Measurements from ENCODE around the gene SPCS3.

SPCS3 gene

GRCh38 chr4:176303938-176304337 is 15.8 kb upstream of the SPCS3 start:
- Histone ChIP-seq H3K27ac (ENCODE audit: low read length) (no peak overlapping the region), H3K79me2 (ENCODE audit: insufficient read depth, low read length) (no peaks in the 10 kb centered on the region), H3K4me1 (ENCODE audit: insufficient read depth, low read length) (no peaks in the 10 kb centered on the region), H3K4me2 (ENCODE audit: insufficient read depth, low read length) (no peak overlapping the region), H4K20me1 (ENCODE audit: insufficient read depth, low read length) (no peaks in the 10 kb centered on the region), H3K9ac (ENCODE audit: low read depth, low read length) (no peak overlapping the region), H3K27me3 (ENCODE audit: insufficient read depth, low read length, poor library complexity) (peaks cover 11% of the 10 kb centered on the region), H2AFZ (ENCODE audit: low read depth, low read length) (no peak overlapping the region), H3K9me3 (ENCODE audit: insufficient read depth, low read length, severe bottlenecking) (no peaks in the 10 kb centered on the region), H3K4me3 (ENCODE audit: low read depth in 1 of 2, low read length in 2 of 2) (no peak overlapping the region), H3K36me3 (ENCODE audit: insufficient read depth, low read length) (no peaks in the 10 kb centered on the region)
- no peak for TF ChIP-seq EZH2 (IDR thresholded peaks at IDR 0.05; ENCODE audit: borderline replicate concordance, low read depth, low read length, severe bottlenecking)
- TF ChIP-seq CTCF (IDR thresholded peaks at IDR 0.05; ENCODE audit: borderline replicate concordance, extremely low read depth, low read length, poor library complexity, severe bottlenecking) = no peak
- ATAC-seq (ENCODE audit: insufficient read depth, low read depth) (no peak), DNase-seq (no peak)

- Histone ChIP-seq H2AFZ (ENCODE audit: low read depth, low read length) (no peak overlapping the region), H3K27me3 (ENCODE audit: insufficient read depth, low read length, poor library complexity) (peaks cover 23% of the 10 kb centered on the region), H3K9me3 (ENCODE audit: insufficient read depth, low read length, severe bottlenecking) (no peaks in the 10 kb centered on the region), H3K9ac (ENCODE audit: low read depth, low read length) (no peak overlapping the region), H4K20me1 (ENCODE audit: insufficient read depth, low read length) (no peaks in the 10 kb centered on the region), H3K79me2 (ENCODE audit: insufficient read depth, low read length) (no peaks in the 10 kb centered on the region), H3K27ac (ENCODE audit: low read length) (no peak overlapping the region), H3K36me3 (ENCODE audit: insufficient read depth, low read length) (no peaks in the 10 kb centered on the region), H3K4me3 (ENCODE audit: low read depth in 1 of 2, low read length in 2 of 2) (no peak overlapping the region), H3K4me2 (ENCODE audit: insufficient read depth, low read length) (no peak overlapping the region), H3K4me1 (ENCODE audit: insufficient read depth, low read length) (no peaks in the 10 kb centered on the region)
- no peak for ATAC-seq (ENCODE audit: insufficient read depth, low read depth)
- no peak for DNase-seq
- no peak for TF ChIP-seq EZH2 (IDR thresholded peaks at IDR 0.05; ENCODE audit: borderline replicate concordance, low read depth, low read length, severe bottlenecking)
- TF ChIP-seq CTCF (IDR thresholded peaks at IDR 0.05; ENCODE audit: borderline replicate concordance, extremely low read depth, low read length, poor library complexity, severe bottlenecking) = no peak
These were observed 12.7 kb upstream of the SPCS3 start for GRCh38 chr4:176306837-176307665.

- ATAC-seq (ENCODE audit: insufficient read depth, low read depth) (no peak), DNase-seq (no peak)
- H3K79me2 ChIP-seq (ENCODE audit: insufficient read depth, low read length) = no peaks in the 10 kb centered on the region
- H3K9me3 ChIP-seq (ENCODE audit: insufficient read depth, low read length, severe bottlenecking) = no peaks in the 10 kb centered on the region
- H3K27me3 ChIP-seq (ENCODE audit: insufficient read depth, low read length, poor library complexity) = peaks cover 26% of the 10 kb centered on the region
- no peak overlapping the region for H3K9ac ChIP-seq (ENCODE audit: low read depth, low read length)
- H4K20me1 ChIP-seq (ENCODE audit: insufficient read depth, low read length) = no peaks in the 10 kb centered on the region
- H2AFZ ChIP-seq (ENCODE audit: low read depth, low read length) = no peak overlapping the region
- H3K4me2 ChIP-seq (ENCODE audit: insufficient read depth, low read length) = no peak overlapping the region
- H3K36me3 ChIP-seq (ENCODE audit: insufficient read depth, low read length) = no peaks in the 10 kb centered on the region
- H3K27ac ChIP-seq (ENCODE audit: low read length) = no peak overlapping the region
- TF ChIP-seq EZH2 (IDR thresholded peaks at IDR 0.05; ENCODE audit: borderline replicate concordance, low read depth, low read length, severe bottlenecking) = no peak
- TF ChIP-seq CTCF (IDR thresholded peaks at IDR 0.05; ENCODE audit: borderline replicate concordance, extremely low read depth, low read length, poor library complexity, severe bottlenecking) = no peak
- no peak overlapping the region for H3K4me3 ChIP-seq (ENCODE audit: low read depth in 1 of 2, low read length in 2 of 2)
- no peaks in the 10 kb centered on the region for H3K4me1 ChIP-seq (ENCODE audit: insufficient read depth, low read length)
These were observed 12.2 kb upstream of the SPCS3 start for GRCh38 chr4:176307666-176307930.

Data from DND-41 (cell line).